GM21526 (cell line): ENCODE measurements around the gene BUD13.

ENCODE experiments used
- ATAC-seq: cut with Tn5 transposase; IDR thresholded peaks from one replicate; pipeline ENCODE4 v1.9.1; 2021; ENCODE audit warnings: moderate library complexity; ENCODE audit not compliant: unreplicated experiment, low FRiP score

Gene BUD13

GRCh38 chr11:116792869-116793771, 20.3 kb upstream of the BUD13 start:
- ATAC-seq, result no peak

DNA sequence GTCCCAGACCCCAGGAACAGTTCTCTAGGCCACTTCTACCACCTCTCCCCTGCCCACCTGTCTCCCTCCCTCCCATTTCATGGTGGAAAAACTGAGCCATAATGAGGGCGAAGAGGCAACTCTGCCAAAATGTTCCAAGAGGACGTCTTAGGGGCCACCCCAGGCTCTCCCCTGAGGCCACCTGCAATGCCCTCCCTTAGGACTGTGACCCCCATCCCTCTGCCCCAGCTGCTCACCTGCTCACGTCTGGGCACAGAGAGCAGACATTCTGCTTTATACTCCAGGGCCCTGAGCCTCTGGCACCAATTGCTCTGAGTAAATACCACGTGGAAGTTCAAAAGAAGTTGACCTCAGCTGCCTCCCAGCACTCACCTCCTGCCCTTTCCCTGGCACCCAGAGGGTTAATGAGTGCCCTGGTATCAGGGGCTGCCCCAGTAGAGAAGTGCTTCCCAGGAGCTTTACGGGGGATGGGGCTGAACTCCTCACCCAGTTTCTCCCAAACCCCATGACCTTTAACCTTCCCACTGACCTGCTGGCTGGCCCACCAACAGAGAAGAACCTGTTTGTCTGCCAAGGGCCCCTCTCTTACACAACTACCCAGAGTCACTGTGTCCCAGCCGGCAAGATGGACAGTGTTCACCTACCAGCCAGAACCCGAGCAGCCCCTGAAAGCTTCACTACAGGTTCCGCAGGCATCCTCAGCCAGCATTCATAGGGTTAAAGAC, 19.5 kb upstream of the BUD13 start:
- no peak for ATAC-seq

GRCh38 chr11:116791813-116792143, 19.0 kb upstream of the BUD13 start, which contains the start of gene APOA5:
Gene APOA5, minus strand, starts transcription at chr11:116791879. Its CDS starts 19 bp downstream, at chr11:116791860.
- no peak for ATAC-seq

GRCh38 chr11:116791002-116791812, 18.4 kb upstream of the BUD13 start:
- ATAC-seq, result no peak

GRCh38 chr11:116790167-116791001, 17.6 kb upstream of the BUD13 start:
- no peak for ATAC-seq

- ATAC-seq, result no peak
Observed at GRCh38 chr11:116788975-116789374, 16.2 kb upstream of the BUD13 start.

DNA sequence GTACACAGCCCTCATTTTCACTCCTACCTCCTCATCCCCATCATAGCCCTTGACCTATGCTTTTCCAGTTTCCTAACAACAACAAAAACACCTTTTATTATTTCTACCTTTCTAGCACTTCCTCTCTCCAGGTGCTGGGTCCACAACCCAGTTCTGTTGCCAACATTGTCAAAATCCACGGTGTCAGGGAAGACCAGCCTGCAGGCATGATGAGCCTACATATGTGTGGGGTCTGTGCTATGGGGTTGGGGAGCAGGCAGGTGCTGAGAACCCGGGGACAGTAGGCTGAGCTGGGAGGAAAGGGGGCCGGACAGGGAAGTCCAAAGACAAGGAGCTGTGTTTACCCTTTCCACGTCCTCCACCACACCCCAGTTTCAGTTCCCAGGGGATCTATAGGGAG, 15.7 kb upstream of the BUD13 start:
- ATAC-seq, result no peak

GRCh38 chr11:116787786-116788486, 15.1 kb upstream of the BUD13 start, which contains the start of gene ZPR1:
Gene ZPR1, minus strand, starts transcription at chr11:116788023. Its CDS starts 33 bp downstream, at chr11:116787990.
- ATAC-seq, result peak; percentile 81

DNA sequence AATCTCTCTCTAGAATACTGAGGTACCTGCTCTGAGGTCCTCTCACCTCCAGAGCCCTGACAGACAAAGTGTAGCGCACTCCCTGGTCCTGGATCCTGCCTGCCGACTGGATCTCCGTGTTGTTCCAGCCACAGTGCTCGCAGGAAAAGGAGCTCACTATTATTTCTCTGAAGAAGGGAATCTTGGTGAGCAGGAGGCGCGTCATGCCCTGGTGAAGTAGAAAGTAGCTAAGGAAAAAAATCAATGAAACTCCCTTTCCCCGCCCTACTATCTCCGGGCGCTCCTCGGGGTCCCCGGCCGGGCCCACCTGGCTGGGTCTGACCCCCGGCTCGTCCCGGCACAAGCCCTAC, 14.6 kb upstream of the BUD13 start:
- ATAC-seq, result peak; percentile 18

GRCh38 chr11:116786966-116787365, 14.2 kb upstream of the BUD13 start:
- no peak for ATAC-seq

DNA sequence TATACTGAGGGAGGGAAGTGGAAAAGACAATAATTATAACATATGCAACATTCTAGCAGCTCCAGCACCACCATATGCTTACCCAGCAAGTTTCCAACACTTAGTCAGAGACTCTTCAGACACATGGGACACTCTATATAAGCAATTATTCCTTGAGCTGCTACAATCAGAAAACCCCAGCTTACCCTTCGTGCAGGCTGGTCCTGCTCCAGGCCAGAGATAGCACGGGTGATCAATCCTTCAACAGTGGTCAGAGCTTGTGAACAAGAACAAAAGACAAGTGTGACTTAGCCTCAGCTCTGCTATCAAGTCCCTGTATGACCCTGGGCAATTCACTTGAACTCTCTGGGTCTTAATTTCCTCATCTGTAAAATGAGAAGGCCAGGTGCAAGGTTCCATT, 13.5 kb upstream of the BUD13 start:
- no peak for ATAC-seq

DNA sequence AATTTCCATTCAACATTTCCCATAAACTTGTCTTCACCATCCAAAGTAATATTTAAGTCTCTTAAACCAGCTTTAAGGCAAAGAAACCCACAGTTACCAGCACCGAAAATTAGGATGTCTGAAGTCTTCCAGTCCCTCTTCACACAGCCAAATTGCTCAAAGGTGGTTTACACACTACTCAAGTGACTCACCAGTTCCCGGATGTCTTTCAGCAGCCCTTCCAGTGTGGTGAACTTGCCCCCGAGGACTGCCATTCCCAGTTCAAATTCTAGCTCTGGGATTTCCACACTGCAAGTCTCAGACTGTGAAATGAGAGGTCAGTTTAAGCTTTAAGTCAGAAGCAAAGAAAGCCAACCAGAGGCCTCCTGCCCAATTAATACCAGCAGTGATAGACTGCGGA, 9.9 kb upstream of the BUD13 start:
- ATAC-seq, result no peak

DNA sequence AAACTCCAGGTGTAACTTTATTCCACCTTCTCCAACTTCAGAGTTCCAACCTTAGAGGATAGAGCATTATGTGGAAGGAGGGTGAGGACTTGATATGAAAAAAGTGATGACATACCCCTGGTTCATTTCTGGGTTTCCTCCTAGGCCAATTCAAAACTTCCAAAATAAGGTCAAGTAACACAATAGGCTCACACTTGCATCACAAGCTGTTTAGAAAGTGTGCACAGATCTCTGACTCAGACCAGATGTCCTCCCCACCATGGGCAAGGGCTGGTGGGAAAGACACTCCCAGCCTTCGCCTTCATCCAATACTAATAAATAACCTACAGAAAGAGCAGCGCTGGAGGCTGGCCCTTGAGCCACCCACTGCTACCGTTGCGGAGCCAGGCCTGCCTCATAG, 5.8 kb upstream of the BUD13 start:
- no peak for ATAC-seq

DNA sequence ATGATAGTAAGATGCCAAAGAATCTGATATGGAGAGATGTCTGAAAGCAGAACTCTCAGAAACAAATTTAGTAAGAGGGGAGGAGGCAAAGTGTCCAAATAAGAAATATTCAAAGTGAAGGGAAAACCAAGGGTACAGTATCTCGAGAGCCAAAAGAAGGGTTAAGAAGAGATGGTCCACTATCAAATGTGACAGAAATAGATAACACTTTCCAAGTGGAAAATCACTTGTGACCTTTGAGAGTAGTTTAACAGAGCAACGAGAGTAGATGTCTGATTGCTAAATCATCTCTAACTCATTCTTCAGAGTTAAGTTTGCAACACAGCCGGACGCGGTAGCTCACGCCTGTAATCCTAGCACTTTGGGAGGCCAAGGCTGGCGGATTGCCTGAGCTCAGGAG, 4.3 kb upstream of the BUD13 start:
- ATAC-seq, result no peak

DNA sequence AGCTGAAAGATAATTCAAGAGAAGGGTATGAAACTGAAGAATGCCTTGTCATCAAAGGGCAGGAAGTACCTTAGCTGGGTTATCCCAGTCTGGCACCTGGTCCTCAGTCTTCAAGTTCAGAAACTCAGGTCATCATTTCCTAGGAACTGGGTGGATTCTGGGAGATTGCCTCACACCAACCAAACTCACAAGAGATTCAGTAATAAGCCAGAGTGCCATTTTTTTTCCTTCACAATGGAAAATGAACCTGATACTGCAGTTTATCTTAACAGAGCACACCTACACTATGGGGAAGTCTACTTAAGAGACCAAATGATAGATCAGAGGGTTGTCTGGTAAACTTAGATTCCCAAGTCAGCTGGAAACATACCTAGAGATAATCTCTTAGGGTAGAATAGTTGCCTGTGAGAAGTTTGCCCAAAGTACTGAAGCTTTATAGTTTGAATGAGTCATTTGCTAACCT, 3.8 kb upstream of the BUD13 start:
- no peak for ATAC-seq

DNA sequence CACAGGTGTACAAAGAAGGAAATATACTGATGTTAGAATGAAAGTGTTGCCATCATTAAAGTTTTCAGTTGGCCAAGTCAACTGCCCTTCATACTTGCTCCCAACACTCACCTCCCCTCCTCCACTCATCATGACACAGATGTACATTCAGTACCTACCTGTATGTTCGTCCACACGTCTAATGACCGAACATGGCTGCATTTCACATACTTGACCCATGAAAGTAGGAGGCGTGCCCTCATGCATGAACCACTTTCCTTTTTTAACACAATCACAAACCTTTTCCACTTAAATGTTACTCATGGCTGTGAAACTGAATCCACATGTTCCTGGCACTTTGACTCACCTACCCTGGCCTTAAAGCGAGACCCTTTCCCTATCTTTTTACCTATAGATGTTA, 3.2 kb upstream of the BUD13 start:
- no peak for ATAC-seq

DNA sequence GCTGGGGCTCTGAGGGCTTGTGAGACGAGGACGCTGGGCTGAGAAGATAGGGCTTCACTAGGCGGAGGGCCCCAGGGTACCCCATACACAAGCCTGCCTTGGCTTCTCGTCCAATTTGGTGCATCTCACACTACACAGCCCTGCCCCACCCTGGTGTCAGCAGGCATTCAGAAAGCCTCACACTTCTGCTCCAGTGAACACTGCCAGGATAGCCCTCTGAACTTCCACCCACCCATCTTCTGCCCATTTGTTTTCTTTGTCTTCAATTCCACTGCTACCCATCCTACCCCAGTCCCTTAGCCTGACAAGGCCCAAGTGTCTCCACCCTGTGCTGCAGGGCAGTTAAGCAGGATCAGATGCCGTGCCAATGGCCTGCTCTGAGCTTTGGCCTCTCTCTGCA, 1.9 kb upstream of the BUD13 start:
- ATAC-seq, result no peak

- ATAC-seq, result peak; percentile 34
Observed at GRCh38 chr11:116773203-116774097, 663 bp upstream of the BUD13 start.
